Measurements from ENCODE around the gene H2BK1.
A peak's percentile ranks its signal among the peaks of the same experiment; 100 is the strongest.

Gene H2BK1

GRCh38 chr7:151238924-151239836 lies 28.9 kb upstream of the H2BK1 start:
- no peak overlapping the region for H3K27ac ChIP-seq (ENCODE audit: low read length)
- no peaks in the 10 kb centered on the region for H3K27me3 ChIP-seq (ENCODE audit: control insufficient read depth in 1 of 2, insufficient read depth in 2 of 2, low read length in 2 of 2)
- H3K9me3 ChIP-seq (ENCODE audit: control insufficient read depth in 2 of 2, low read length in 2 of 2) = no peaks in the 10 kb centered on the region
- H3K4me3 ChIP-seq (ENCODE audit: low read length in 2 of 2) = no peak overlapping the region
- no peak overlapping the region for H3K9ac ChIP-seq (ENCODE audit: low read length in 2 of 2)
- peaks cover 11% of the 10 kb centered on the region for H3K4me1 ChIP-seq (ENCODE audit: control insufficient read depth, insufficient read depth, low read length)
- peaks cover 34 to 59% of the 10 kb centered on the region in 2 donors for H3K36me3 ChIP-seq (ENCODE audit: control insufficient read depth in 2 of 2, insufficient read depth in 2 of 2, low read length in 2 of 2)

- Histone ChIP-seq H3K27me3 (ENCODE audit: control insufficient read depth in 1 of 2, insufficient read depth in 2 of 2, low read length in 2 of 2) (no peaks in the 10 kb centered on the region), H3K4me3 (ENCODE audit: low read length in 2 of 2) (no peak overlapping the region), H3K4me1 (ENCODE audit: control insufficient read depth, insufficient read depth, low read length) (peaks cover 10% of the 10 kb centered on the region), H3K36me3 (ENCODE audit: control insufficient read depth in 2 of 2, insufficient read depth in 2 of 2, low read length in 2 of 2) (peaks cover 34 to 59% of the 10 kb centered on the region in 2 donors), H3K27ac (ENCODE audit: low read length) (no peak overlapping the region), H3K9me3 (ENCODE audit: control insufficient read depth in 2 of 2, low read length in 2 of 2) (no peaks in the 10 kb centered on the region), H3K9ac (ENCODE audit: low read length in 2 of 2) (no peak overlapping the region)
These were observed 28.0 kb upstream of the H2BK1 start for GRCh38 chr7:151238190-151238810.

- peaks cover 34 to 58% of the 10 kb centered on the region in 2 donors for H3K36me3 ChIP-seq (ENCODE audit: control insufficient read depth in 2 of 2, insufficient read depth in 2 of 2, low read length in 2 of 2)
These were observed 27.2 kb upstream of the H2BK1 start for GRCh38 chr7:151237244-151238189.

DNA sequence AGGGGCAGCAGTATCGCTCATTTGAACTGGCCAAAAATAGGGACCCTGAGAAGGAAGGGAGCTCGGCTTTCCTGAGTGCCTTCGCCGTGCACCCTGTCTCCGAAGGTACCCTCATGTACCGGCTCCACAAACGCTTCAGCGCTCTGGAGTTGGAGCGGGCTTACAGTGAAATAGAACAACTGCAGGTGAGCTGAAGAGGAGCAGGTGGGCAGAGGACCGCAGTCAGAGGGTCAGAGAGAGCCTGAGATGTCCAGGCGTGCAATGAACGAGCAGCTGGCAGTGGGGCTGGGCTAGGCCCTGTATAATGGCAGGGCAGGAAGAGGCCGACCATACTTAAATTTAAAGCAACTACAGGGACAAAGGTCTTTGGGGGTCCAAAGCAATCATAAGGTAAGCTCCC lies 26.1 kb upstream of the H2BK1 start:
- Histone ChIP-seq H3K4me1 (ENCODE audit: control insufficient read depth, insufficient read depth, low read length) (peaks cover 19% of the 10 kb centered on the region), H3K9me3 (ENCODE audit: control insufficient read depth in 2 of 2, low read length in 2 of 2) (no peaks in the 10 kb centered on the region), H3K4me3 (ENCODE audit: low read length in 2 of 2) (no peak overlapping the region), H3K27me3 (ENCODE audit: control insufficient read depth in 1 of 2, insufficient read depth in 2 of 2, low read length in 2 of 2) (no peaks in the 10 kb centered on the region), H3K36me3 (ENCODE audit: control insufficient read depth in 2 of 2, insufficient read depth in 2 of 2, low read length in 2 of 2) (peaks cover 24 to 48% of the 10 kb centered on the region in 2 donors), H3K27ac (ENCODE audit: low read length) (no peak overlapping the region), H3K9ac (ENCODE audit: low read length in 2 of 2) (no peak overlapping the region)

More at GRCh38 chr7:151237244-151238189, 27.2 kb upstream of the H2BK1 start:
- Histone ChIP-seq H3K27ac (ENCODE audit: low read length) (no peak overlapping the region), H3K9me3 (ENCODE audit: control insufficient read depth in 2 of 2, low read length in 2 of 2) (no peaks in the 10 kb centered on the region), H3K27me3 (ENCODE audit: control insufficient read depth in 1 of 2, insufficient read depth in 2 of 2, low read length in 2 of 2) (no peaks in the 10 kb centered on the region), H3K9ac (ENCODE audit: low read length in 2 of 2) (no peak overlapping the region), H3K4me1 (ENCODE audit: control insufficient read depth, insufficient read depth, low read length) (peaks cover 14% of the 10 kb centered on the region), H3K4me3 (ENCODE audit: low read length in 2 of 2) (no peak overlapping the region)

- H3K9me3 ChIP-seq (ENCODE audit: control insufficient read depth in 2 of 2, low read length in 2 of 2) = no peaks in the 10 kb centered on the region
- peaks cover 24 to 40% of the 10 kb centered on the region in 2 donors for H3K36me3 ChIP-seq (ENCODE audit: control insufficient read depth in 2 of 2, insufficient read depth in 2 of 2, low read length in 2 of 2)
- no peaks in the 10 kb centered on the region for H3K27me3 ChIP-seq (ENCODE audit: control insufficient read depth in 1 of 2, insufficient read depth in 2 of 2, low read length in 2 of 2)
- H3K27ac ChIP-seq (ENCODE audit: low read length) = no peak overlapping the region
- H3K4me3 ChIP-seq (ENCODE audit: low read length in 2 of 2) = no peak overlapping the region
- H3K9ac ChIP-seq (ENCODE audit: low read length in 2 of 2) = no peak overlapping the region
- peaks cover 19% of the 10 kb centered on the region for H3K4me1 ChIP-seq (ENCODE audit: control insufficient read depth, insufficient read depth, low read length)
These were observed 25.0 kb upstream of the H2BK1 start for GRCh38 chr7:151235091-151235787.

- Histone ChIP-seq H3K9ac (ENCODE audit: low read length in 2 of 2) (peak overlapping the region in 1 of 2 donors; percentile 66), H3K4me1 (ENCODE audit: control insufficient read depth, insufficient read depth, low read length) (peaks cover 19% of the 10 kb centered on the region), H3K27me3 (ENCODE audit: control insufficient read depth in 1 of 2, insufficient read depth in 2 of 2, low read length in 2 of 2) (no peaks in the 10 kb centered on the region), H3K9me3 (ENCODE audit: control insufficient read depth in 2 of 2, low read length in 2 of 2) (no peaks in the 10 kb centered on the region), H3K27ac (ENCODE audit: low read length) (peak overlapping the region; percentile 62), H3K4me3 (ENCODE audit: low read length in 2 of 2) (peak overlapping the region in 1 of 2 donors; percentile 89), H3K36me3 (ENCODE audit: control insufficient read depth in 2 of 2, insufficient read depth in 2 of 2, low read length in 2 of 2) (peaks cover 16 to 26% of the 10 kb centered on the region in 2 donors)
These were observed 23.5 kb upstream of the H2BK1 start for GRCh38 chr7:151233804-151234203.

DNA sequence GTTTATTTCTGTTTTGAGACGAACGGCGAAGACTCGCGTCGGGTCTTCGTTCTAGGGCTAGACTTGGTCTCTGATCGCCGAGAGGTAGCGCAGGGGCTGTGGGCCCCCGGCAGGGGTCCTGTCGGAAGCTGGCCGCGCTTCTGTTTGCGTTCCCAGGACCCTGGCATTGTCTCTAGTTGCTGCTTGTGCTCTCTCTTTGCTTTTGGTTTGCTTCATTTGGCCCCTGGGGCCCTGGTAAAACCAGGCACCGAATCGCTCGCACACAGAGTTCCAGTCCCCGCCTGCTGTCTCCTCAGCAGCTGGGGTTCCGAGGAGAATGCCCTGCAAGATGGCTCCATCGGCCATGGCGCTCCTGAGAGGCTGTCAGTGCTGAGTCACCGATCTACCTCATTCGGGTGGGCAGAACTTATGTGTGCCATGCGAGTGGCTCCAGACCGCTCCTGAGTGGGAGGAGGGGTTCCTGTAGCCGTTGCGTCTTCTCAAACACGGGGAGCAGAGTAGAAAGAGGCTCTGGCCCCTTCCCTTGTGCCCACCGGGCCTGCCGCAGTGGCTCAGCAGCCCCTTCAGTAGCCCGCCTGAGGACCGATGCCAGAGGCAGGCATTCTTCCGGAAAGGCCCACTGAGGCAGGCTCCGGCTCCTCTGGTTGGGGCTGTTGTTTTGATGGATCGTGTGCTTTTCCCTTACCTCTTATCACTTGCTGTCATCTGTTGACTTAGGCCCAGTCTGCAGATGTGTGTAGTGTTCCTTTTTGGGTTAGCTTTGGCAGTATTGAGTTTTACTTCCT lies 22.8 kb upstream of the H2BK1 start:
- Histone ChIP-seq H3K9me3 (ENCODE audit: control insufficient read depth in 2 of 2, low read length in 2 of 2) (no peaks in the 10 kb centered on the region), H3K27me3 (ENCODE audit: control insufficient read depth in 1 of 2, insufficient read depth in 2 of 2, low read length in 2 of 2) (no peaks in the 10 kb centered on the region), H3K27ac (ENCODE audit: low read length) (peak overlapping the region; percentile 62), H3K9ac (ENCODE audit: low read length in 2 of 2) (peak overlapping the region; percentile 66 to 81), H3K36me3 (ENCODE audit: control insufficient read depth in 2 of 2, insufficient read depth in 2 of 2, low read length in 2 of 2) (peaks cover 16 to 23% of the 10 kb centered on the region in 2 donors), H3K4me1 (ENCODE audit: control insufficient read depth, insufficient read depth, low read length) (peaks cover 24% of the 10 kb centered on the region), H3K4me3 (ENCODE audit: low read length in 2 of 2) (peak overlapping the region; percentile 89 to 90)

DNA sequence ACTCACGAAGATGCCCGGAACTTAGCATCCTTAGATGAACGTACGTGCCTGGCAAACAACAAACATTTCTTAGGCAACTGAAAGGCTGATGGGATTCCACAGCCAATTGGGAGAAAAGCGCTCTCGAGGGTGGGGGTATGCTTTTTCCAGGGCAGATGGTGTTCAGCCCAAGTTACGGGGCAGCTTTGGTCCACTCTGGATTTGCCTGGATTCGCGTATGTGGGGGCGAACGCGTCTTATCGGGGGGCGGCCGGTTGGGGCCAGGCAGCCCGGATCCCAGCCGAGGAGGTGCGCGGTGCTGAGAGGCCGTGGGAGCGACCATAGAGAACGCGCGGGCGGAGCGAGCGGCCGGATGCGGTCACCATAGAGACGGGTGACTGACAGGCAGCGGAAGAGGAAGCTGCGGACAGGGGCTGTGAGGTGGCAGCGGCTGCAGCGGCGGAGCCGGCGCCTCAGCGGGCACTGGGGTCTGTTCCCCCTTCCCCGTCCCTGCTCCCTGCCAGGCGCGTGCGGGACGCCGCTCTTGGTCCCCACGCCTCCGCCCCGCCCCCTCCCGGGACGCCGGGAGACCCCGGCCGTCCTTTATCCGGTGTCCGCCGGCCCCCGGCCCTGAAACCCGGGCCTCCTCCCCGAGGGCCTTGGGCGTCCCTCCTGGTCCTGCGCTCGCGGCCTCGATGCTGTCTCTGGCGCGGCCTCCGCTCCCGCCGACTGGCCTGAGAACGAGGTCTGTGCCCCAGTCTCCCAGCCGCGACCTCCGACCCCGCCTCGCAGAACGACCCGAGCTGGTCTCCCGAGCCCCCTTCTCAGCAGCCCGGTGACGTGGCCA lies 22.0 kb upstream of the H2BK1 start, which contains the start of gene CHPF2:
Gene CHPF2 (plus strand): TSS at position 393 of the 826 bp plus-strand sequence. CDS start 1,529 bp downstream, outside the sequence.
- Histone ChIP-seq H3K36me3 (ENCODE audit: control insufficient read depth in 2 of 2, insufficient read depth in 2 of 2, low read length in 2 of 2) (peaks cover 13 to 17% of the 10 kb centered on the region in 2 donors), H3K4me3 (ENCODE audit: low read length in 2 of 2) (peak within 1 kb of the TSS; percentile 89 to 90), H3K27ac (ENCODE audit: low read length) (peak within 1 kb of the TSS; percentile 62), H3K4me1 (ENCODE audit: control insufficient read depth, insufficient read depth, low read length) (peaks cover 29% of the 10 kb centered on the region), H3K9ac (ENCODE audit: low read length in 2 of 2) (peak within 1 kb of the TSS; percentile 66 to 87), H3K9me3 (ENCODE audit: control insufficient read depth in 2 of 2, low read length in 2 of 2) (no peaks in the 10 kb centered on the region), H3K27me3 (ENCODE audit: control insufficient read depth in 1 of 2, insufficient read depth in 2 of 2, low read length in 2 of 2) (no peaks in the 10 kb centered on the region)

DNA sequence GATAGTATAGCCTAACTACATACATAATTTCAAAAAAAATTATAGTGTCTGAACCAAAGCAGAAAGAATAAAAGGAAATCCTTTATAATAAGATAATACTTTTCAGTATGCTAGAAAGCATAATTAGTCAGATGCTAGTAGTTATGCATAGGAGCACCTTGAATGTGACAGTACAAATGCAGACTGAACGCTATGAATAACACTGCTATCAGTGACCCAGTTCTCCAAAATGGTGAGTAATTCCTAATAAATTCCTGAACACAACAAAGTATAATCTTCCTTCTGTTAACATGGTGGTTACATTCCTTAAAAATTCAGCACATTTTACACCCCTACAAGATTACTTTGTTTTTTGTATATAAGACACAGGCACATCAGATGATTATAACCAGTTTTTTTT lies 20.8 kb upstream of the H2BK1 start:
- Histone ChIP-seq H3K27me3 (ENCODE audit: control insufficient read depth in 1 of 2, insufficient read depth in 2 of 2, low read length in 2 of 2) (no peaks in the 10 kb centered on the region), H3K9me3 (ENCODE audit: control insufficient read depth in 2 of 2, low read length in 2 of 2) (no peaks in the 10 kb centered on the region), H3K4me1 (ENCODE audit: control insufficient read depth, insufficient read depth, low read length) (peaks cover 34% of the 10 kb centered on the region), H3K4me3 (ENCODE audit: low read length in 2 of 2) (no peak overlapping the region), H3K9ac (ENCODE audit: low read length in 2 of 2) (no peak overlapping the region), H3K27ac (ENCODE audit: low read length) (no peak overlapping the region), H3K36me3 (ENCODE audit: control insufficient read depth in 2 of 2, insufficient read depth in 2 of 2, low read length in 2 of 2) (peaks cover 7 to 9% of the 10 kb centered on the region in 2 donors)

Measured in stomach smooth muscle (tissue), 2 donors.